ENCODE measurements around the gene DDX46. TPM values are rescaled to one million over a fixed set of nuclear protein-coding genes. Genes with fewer than 3 reads are reported as not detected.

Gene DDX46
- total RNA-seq, 1 donor from 2014 or later: 37.4 TPM

GRCh38 chr5:134777366-134777765, 18.8 kb downstream of the DDX46 start:
- intact Hi-C loops (cut with DNase I): no loop called here
- Histone ChIP-seq H3K27me3 (no peaks in the 10 kb centered on the region), H3K9me3 (no peaks in the 10 kb centered on the region), H3K4me1 (no peaks in the 10 kb centered on the region), H3K36me3 (peaks cover 98% of the 10 kb centered on the region), H3K27ac (no peak overlapping the region), H3K4me3 (no peak overlapping the region)
- DNase-seq (no peak), ATAC-seq (no peak)
- TF ChIP-seq, protein P1, sequence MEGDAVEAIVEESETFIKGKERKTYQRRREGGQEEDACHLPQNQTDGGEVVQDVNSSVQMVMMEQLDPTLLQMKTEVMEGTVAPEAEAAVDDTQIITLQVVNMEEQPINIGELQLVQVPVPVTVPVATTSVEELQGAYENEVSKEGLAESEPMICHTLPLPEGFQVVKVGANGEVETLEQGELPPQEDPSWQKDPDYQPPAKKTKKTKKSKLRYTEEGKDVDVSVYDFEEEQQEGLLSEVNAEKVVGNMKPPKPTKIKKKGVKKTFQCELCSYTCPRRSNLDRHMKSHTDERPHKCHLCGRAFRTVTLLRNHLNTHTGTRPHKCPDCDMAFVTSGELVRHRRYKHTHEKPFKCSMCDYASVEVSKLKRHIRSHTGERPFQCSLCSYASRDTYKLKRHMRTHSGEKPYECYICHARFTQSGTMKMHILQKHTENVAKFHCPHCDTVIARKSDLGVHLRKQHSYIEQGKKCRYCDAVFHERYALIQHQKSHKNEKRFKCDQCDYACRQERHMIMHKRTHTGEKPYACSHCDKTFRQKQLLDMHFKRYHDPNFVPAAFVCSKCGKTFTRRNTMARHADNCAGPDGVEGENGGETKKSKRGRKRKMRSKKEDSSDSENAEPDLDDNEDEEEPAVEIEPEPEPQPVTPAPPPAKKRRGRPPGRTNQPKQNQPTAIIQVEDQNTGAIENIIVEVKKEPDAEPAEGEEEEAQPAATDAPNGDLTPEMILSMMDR (IDR thresholded peaks at IDR 0.05): no peak

DNA sequence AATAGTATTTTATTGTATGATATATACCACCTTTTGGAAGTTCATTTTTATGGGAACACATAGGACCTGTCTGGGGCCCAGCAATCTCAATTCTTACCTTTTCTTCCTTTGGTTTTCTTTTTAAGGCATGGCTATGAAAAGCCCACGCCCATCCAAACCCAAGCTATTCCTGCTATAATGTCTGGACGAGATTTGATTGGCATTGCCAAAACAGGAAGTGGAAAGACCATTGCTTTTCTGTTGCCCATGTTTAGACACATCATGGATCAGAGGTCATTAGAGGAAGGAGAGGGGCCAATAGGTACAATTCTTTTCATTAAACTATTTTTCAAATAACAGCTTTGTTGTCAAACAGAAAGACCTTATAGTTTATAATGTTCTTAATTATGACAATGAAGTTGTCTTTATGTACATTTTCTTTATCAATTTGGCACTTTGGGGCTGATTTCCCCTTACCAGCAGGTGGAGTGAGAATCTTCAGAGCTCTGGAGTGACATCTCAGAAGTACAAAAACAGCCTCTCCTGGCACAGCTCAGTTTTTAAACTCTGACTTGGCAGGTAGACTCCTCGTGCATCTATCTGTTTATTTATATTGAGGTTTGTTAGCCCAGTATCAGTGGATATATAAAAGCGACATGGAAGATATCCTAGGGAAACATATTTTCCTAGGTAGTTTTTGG, 25.8 kb downstream of the DDX46 start:
- TF ChIP-seq, protein P1 (IDR thresholded peaks at IDR 0.05): no peak
- Histone ChIP-seq H3K9me3 (no peaks in the 10 kb centered on the region), H3K27ac (no peak overlapping the region), H3K4me3 (no peak overlapping the region), H3K4me1 (no peaks in the 10 kb centered on the region), H3K36me3 (peaks cover 97% of the 10 kb centered on the region), H3K27me3 (no peaks in the 10 kb centered on the region)
- DNase-seq (no peak), ATAC-seq (no peak)
- intact Hi-C loops (cut with DNase I): no loop called here

- H3K4me1 ChIP-seq: no peaks in the 10 kb centered on the region
- no peak overlapping the region for H3K27ac ChIP-seq
- H3K9me3 ChIP-seq: no peaks in the 10 kb centered on the region
- no peak overlapping the region for H3K4me3 ChIP-seq
- ATAC-seq (no peak), DNase-seq (no peak)
- intact Hi-C loops (cut with DNase I): no loop called here
- H3K27me3 ChIP-seq: no peaks in the 10 kb centered on the region
- H3K36me3 ChIP-seq: peaks cover 97% of the 10 kb centered on the region
- TF ChIP-seq, protein P1 (IDR thresholded peaks at IDR 0.05): no peak
Observed at GRCh38 chr5:134784946-134785620, 26.5 kb downstream of the DDX46 start.

DNA sequence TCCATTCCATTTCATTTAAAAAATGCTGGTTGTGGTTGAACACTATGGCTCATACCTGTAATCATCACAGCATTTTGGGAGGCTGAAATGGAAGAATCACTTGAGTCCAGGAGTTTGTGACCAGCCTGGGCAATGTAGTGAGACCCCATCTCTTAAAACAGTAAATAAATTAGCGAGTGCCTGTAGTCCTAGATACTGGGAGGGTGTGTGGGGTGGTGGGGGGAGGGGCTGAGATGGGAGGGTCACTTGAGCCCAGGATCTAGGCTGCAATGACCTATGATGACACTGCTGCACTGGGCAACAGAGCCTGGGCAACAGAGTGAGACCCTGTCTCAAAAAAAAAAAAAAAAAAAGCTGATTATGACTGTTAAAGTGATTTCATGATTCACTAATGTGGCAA, 29.1 kb downstream of the DDX46 start:
- intact Hi-C loops (cut with DNase I): no loop called here
- H3K4me1 ChIP-seq: no peaks in the 10 kb centered on the region
- H3K27ac ChIP-seq: no peak overlapping the region
- H3K27me3 ChIP-seq: no peaks in the 10 kb centered on the region
- H3K4me3 ChIP-seq: no peak overlapping the region
- peaks cover 97% of the 10 kb centered on the region for H3K36me3 ChIP-seq
- no peak for ATAC-seq
- no peaks in the 10 kb centered on the region for H3K9me3 ChIP-seq
- DNase-seq: no peak
- TF ChIP-seq, protein P1 (IDR thresholded peaks at IDR 0.05): no peak

GRCh38 chr5:134791580-134791979, 33.0 kb downstream of the DDX46 start:
- no peaks in the 10 kb centered on the region for H3K9me3 ChIP-seq

More at GRCh38 chr5:134791580-134791979, 33.0 kb downstream of the DDX46 start:
- no peaks in the 10 kb centered on the region for H3K4me1 ChIP-seq
- TF ChIP-seq, protein P1 (IDR thresholded peaks at IDR 0.05): no peak
- H3K27ac ChIP-seq: no peak overlapping the region
- no peak for DNase-seq
- no peaks in the 10 kb centered on the region for H3K27me3 ChIP-seq
- ATAC-seq: no peak
- peaks cover 97% of the 10 kb centered on the region for H3K36me3 ChIP-seq
- H3K4me3 ChIP-seq: no peak overlapping the region
- intact Hi-C loops (cut with DNase I): loop anchor here (10.0 kb wide), 1 partner anchor 107 kb away; no protein-coding TSS in a partner anchor
